Measurements from ENCODE around the gene SLC1A7. TPM values are rescaled to one million over a fixed set of nuclear protein-coding genes. Genes with fewer than 3 reads are reported as not detected.

The SLC1A7 gene
- total RNA-seq, 1 donor from 2014 or later: not detected

DNA sequence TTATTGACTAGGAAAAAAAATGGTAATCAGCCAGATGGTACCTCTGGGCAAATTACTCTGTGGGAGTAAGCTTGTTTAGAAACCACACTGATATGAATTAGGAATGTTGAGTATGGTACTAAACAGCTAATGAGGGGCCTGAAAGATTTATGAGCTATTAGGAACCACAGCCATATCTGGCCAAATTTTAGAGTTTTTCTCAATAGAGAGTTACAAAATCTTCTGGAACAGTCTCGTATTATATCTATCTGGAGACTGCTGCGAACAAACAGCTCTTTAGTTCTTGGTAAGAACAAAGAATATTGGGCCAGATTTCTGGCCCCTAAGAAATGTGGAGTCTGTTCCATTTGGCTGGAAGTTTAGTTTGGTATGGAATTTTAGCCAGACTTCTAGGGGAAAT lies 85.3 kb downstream of the SLC1A7 start:
- peaks cover 3 to 11% (median 5%) of the 10 kb centered on the region in 3 donors for H3K4me1 ChIP-seq (ENCODE audit: control insufficient read depth in 3 of 3, insufficient read depth in 3 of 3, low read length in 3 of 3)
- H3K27ac ChIP-seq (ENCODE audit: low read depth, low read length): no peak overlapping the region
- no peak overlapping the region for H3K9ac ChIP-seq (ENCODE audit: low read depth in 1 of 3, low read length in 3 of 3)
- H3K4me3 ChIP-seq (ENCODE audit: low read length in 3 of 3): no peak overlapping the region
- H3K27me3 ChIP-seq (ENCODE audit: control insufficient read depth in 3 of 3, insufficient read depth in 3 of 3, low read length in 3 of 3): peaks cover 7 to 23% (median 17%) of the 10 kb centered on the region in 3 donors
- peaks cover 0 to 18% (median 7%) of the 10 kb centered on the region in 3 donors for H3K36me3 ChIP-seq (ENCODE audit: control insufficient read depth in 3 of 3, insufficient read depth in 3 of 3, low read length in 3 of 3)
- no peaks in the 10 kb centered on the region for H3K9me3 ChIP-seq (ENCODE audit: control insufficient read depth in 3 of 3, low read length in 3 of 3)

GRCh38 chr1:53051676-53052075 lies 90.8 kb downstream of the SLC1A7 start:
- Histone ChIP-seq H3K27ac (ENCODE audit: low read depth, low read length) (no peak overlapping the region), H3K4me1 (ENCODE audit: control insufficient read depth in 3 of 3, insufficient read depth in 3 of 3, low read length in 3 of 3) (peaks cover 4 to 11% (median 6%) of the 10 kb centered on the region in 3 donors), H3K9ac (ENCODE audit: low read depth in 1 of 3, low read length in 3 of 3) (no peak overlapping the region), H3K9me3 (ENCODE audit: control insufficient read depth in 3 of 3, low read length in 3 of 3) (no peaks in the 10 kb centered on the region), H3K27me3 (ENCODE audit: control insufficient read depth in 3 of 3, insufficient read depth in 3 of 3, low read length in 3 of 3) (no peaks in the 10 kb centered on the region), H3K4me3 (ENCODE audit: low read length in 3 of 3) (no peak overlapping the region), H3K36me3 (ENCODE audit: control insufficient read depth in 3 of 3, insufficient read depth in 3 of 3, low read length in 3 of 3) (peaks cover 2 to 36% (median 20%) of the 10 kb centered on the region in 3 donors)

DNA sequence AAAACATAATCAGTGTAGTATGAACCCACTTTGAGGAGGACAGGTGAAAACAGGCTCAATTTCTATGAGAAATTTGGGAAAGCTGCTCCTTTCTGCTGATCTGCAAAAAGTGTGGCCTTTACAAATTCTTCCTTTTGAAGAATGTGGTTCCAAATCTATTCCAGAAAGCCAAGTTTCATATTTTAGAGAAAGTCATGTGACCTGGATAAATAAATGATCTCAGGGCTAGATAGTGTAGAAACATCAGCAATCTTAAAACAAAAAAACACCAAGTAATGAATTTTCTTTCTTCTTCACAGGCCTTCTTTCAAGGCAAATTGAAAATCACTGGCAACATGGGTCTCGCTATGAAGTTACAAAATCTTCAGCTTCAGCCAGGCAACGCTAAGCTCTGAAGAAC lies 92.1 kb downstream of the SLC1A7 start:
- peaks cover 4 to 14% (median 6%) of the 10 kb centered on the region in 3 donors for H3K4me1 ChIP-seq (ENCODE audit: control insufficient read depth in 3 of 3, insufficient read depth in 3 of 3, low read length in 3 of 3)
- no peak overlapping the region for H3K9ac ChIP-seq (ENCODE audit: low read depth in 1 of 3, low read length in 3 of 3)
- no peak overlapping the region for H3K4me3 ChIP-seq (ENCODE audit: low read length in 3 of 3)
- H3K27me3 ChIP-seq (ENCODE audit: control insufficient read depth in 3 of 3, insufficient read depth in 3 of 3, low read length in 3 of 3): no peaks in the 10 kb centered on the region
- no peak overlapping the region for H3K27ac ChIP-seq (ENCODE audit: low read depth, low read length)
- H3K36me3 ChIP-seq (ENCODE audit: control insufficient read depth in 3 of 3, insufficient read depth in 3 of 3, low read length in 3 of 3): peaks cover 2 to 36% (median 20%) of the 10 kb centered on the region in 3 donors
- no peaks in the 10 kb centered on the region for H3K9me3 ChIP-seq (ENCODE audit: control insufficient read depth in 3 of 3, low read length in 3 of 3)

- H3K36me3 ChIP-seq (ENCODE audit: control insufficient read depth in 3 of 3, insufficient read depth in 3 of 3, low read length in 3 of 3): peaks cover 2 to 36% (median 20%) of the 10 kb centered on the region in 3 donors
- H3K9me3 ChIP-seq (ENCODE audit: control insufficient read depth in 3 of 3, low read length in 3 of 3): no peaks in the 10 kb centered on the region
- H3K4me3 ChIP-seq (ENCODE audit: low read length in 3 of 3): no peak overlapping the region
- no peak overlapping the region for H3K27ac ChIP-seq (ENCODE audit: low read depth, low read length)
- no peaks in the 10 kb centered on the region for H3K27me3 ChIP-seq (ENCODE audit: control insufficient read depth in 3 of 3, insufficient read depth in 3 of 3, low read length in 3 of 3)
- no peak overlapping the region for H3K9ac ChIP-seq (ENCODE audit: low read depth in 1 of 3, low read length in 3 of 3)
- peaks cover 4 to 14% (median 6%) of the 10 kb centered on the region in 3 donors for H3K4me1 ChIP-seq (ENCODE audit: control insufficient read depth in 3 of 3, insufficient read depth in 3 of 3, low read length in 3 of 3)
These were observed 92.9 kb downstream of the SLC1A7 start for GRCh38 chr1:53049574-53049967.

GRCh38 chr1:53048960-53049573 lies 93.4 kb downstream of the SLC1A7 start:
- Histone ChIP-seq H3K27me3 (ENCODE audit: control insufficient read depth in 3 of 3, insufficient read depth in 3 of 3, low read length in 3 of 3) (no peaks in the 10 kb centered on the region), H3K36me3 (ENCODE audit: control insufficient read depth in 3 of 3, insufficient read depth in 3 of 3, low read length in 3 of 3) (peaks cover 2 to 32% (median 20%) of the 10 kb centered on the region in 3 donors), H3K27ac (ENCODE audit: low read depth, low read length) (no peak overlapping the region), H3K4me1 (ENCODE audit: control insufficient read depth in 3 of 3, insufficient read depth in 3 of 3, low read length in 3 of 3) (peaks cover 4 to 14% (median 6%) of the 10 kb centered on the region in 3 donors), H3K4me3 (ENCODE audit: low read length in 3 of 3) (no peak overlapping the region), H3K9me3 (ENCODE audit: control insufficient read depth in 3 of 3, low read length in 3 of 3) (no peaks in the 10 kb centered on the region), H3K9ac (ENCODE audit: low read depth in 1 of 3, low read length in 3 of 3) (no peak overlapping the region)

DNA sequence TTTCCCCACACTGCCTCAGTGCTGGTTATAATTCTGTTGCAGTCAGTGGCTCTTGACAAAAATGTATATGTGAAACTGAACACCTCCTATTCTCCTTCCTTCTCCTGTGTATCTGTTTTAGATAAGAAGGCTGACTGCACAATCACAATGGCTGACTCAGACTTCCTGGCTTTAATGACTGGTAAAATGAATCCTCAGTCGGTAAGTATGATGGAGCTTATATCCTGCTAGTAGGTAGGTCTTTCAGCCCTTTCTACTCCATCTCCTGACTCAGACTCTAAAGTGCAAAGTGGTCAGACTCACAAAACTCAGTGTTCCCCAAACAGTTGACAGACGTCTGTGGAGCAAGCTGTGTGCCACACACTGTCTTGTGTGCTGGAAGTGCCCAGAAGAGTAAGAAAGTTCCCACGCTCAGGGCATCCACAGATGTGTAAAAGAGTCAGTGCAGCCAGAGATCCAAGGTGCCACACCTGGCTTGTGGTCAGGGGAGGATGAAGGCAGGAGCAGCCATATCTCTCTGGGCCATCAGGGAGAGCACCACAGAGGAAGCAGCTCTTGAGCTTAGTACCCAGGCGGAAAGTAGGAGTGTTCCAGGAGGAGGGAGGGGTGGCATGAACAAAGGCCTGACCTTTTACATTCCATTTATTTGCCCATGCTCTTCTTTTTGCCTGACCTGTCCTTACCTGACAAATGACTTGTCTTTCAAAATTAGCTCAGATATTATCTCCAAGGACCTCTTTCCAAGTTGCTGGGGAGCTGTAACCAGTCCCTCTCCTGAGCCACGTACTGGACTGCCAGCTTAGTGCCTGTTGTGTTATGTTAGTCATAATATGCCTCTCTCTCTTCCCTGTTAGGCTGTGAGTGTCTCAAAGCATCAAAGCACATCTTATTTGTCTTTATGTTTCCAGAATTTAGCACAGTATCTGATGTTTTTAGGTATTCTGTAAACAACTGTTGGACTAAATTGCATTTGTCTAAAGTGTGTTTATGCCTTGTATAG lies 94.4 kb downstream of the SLC1A7 start:
- no peak overlapping the region for H3K9ac ChIP-seq (ENCODE audit: low read depth in 1 of 3, low read length in 3 of 3)
- peaks cover 4 to 14% (median 6%) of the 10 kb centered on the region in 3 donors for H3K4me1 ChIP-seq (ENCODE audit: control insufficient read depth in 3 of 3, insufficient read depth in 3 of 3, low read length in 3 of 3)
- no peak overlapping the region for H3K4me3 ChIP-seq (ENCODE audit: low read length in 3 of 3)
- H3K9me3 ChIP-seq (ENCODE audit: control insufficient read depth in 3 of 3, low read length in 3 of 3): no peaks in the 10 kb centered on the region
- H3K36me3 ChIP-seq (ENCODE audit: control insufficient read depth in 3 of 3, insufficient read depth in 3 of 3, low read length in 3 of 3): peaks cover 2 to 26% (median 17%) of the 10 kb centered on the region in 3 donors
- no peaks in the 10 kb centered on the region for H3K27me3 ChIP-seq (ENCODE audit: control insufficient read depth in 3 of 3, insufficient read depth in 3 of 3, low read length in 3 of 3)
- no peak overlapping the region for H3K27ac ChIP-seq (ENCODE audit: low read depth, low read length)

GRCh38 chr1:53046930-53047329 lies 95.5 kb downstream of the SLC1A7 start:
- Histone ChIP-seq H3K27ac (ENCODE audit: low read depth, low read length) (no peak overlapping the region), H3K9me3 (ENCODE audit: control insufficient read depth in 3 of 3, low read length in 3 of 3) (no peaks in the 10 kb centered on the region), H3K9ac (ENCODE audit: low read depth in 1 of 3, low read length in 3 of 3) (no peak overlapping the region), H3K27me3 (ENCODE audit: control insufficient read depth in 3 of 3, insufficient read depth in 3 of 3, low read length in 3 of 3) (no peaks in the 10 kb centered on the region), H3K4me3 (ENCODE audit: low read length in 3 of 3) (no peak overlapping the region), H3K36me3 (ENCODE audit: control insufficient read depth in 3 of 3, insufficient read depth in 3 of 3, low read length in 3 of 3) (peaks cover 2 to 16% (median 13%) of the 10 kb centered on the region in 3 donors), H3K4me1 (ENCODE audit: control insufficient read depth in 3 of 3, insufficient read depth in 3 of 3, low read length in 3 of 3) (peaks cover 4 to 14% (median 6%) of the 10 kb centered on the region in 3 donors)

DNA sequence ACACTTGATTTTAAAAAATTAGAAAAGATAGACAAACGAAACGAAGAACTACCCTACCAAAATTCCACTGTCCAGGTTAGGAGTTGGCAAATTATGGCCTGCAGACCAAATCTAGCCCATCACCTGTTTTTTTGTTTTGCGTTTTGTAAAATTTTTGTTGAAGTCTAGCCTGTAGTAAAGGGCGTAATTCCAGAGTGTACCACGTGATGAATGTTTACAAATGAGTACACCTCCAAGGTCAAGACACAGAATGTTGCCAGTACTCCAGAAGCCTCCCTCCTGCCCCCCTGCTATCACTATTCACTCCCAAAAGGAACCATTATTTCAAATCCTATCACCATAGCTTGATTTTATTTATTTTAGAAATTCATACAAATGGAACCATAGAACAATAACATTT lies 97.5 kb downstream of the SLC1A7 start:
- Histone ChIP-seq H3K4me1 (ENCODE audit: control insufficient read depth in 3 of 3, insufficient read depth in 3 of 3, low read length in 3 of 3) (peaks cover 4 to 13% (median 4%) of the 10 kb centered on the region in 3 donors), H3K9ac (ENCODE audit: low read depth in 1 of 3, low read length in 3 of 3) (no peak overlapping the region), H3K27me3 (ENCODE audit: control insufficient read depth in 3 of 3, insufficient read depth in 3 of 3, low read length in 3 of 3) (no peaks in the 10 kb centered on the region), H3K27ac (ENCODE audit: low read depth, low read length) (no peak overlapping the region), H3K36me3 (ENCODE audit: control insufficient read depth in 3 of 3, insufficient read depth in 3 of 3, low read length in 3 of 3) (peaks cover 0 to 19% (median 9%) of the 10 kb centered on the region in 3 donors), H3K4me3 (ENCODE audit: low read length in 3 of 3) (no peak overlapping the region), H3K9me3 (ENCODE audit: control insufficient read depth in 3 of 3, low read length in 3 of 3) (no peaks in the 10 kb centered on the region)

DNA sequence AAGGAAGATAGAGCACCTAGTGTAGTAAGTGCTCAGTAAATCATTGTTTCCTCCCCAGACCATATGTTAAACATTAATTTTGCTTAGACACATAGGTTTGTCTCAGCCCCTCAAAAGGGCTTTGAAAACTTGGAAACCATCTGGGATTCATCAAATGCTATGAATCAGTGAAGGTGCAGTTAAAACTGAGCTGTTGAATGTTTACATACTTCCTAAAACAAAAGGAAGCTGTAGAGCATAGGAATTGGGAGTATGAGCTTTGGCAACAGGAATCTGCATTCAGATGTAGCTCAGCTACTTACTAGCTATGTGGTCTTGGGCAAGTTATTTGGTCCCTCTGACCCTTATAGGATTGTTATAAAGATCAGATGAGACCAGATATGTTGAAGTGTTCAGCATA lies 99.2 kb downstream of the SLC1A7 start:
- Histone ChIP-seq H3K36me3 (ENCODE audit: control insufficient read depth in 3 of 3, insufficient read depth in 3 of 3, low read length in 3 of 3) (peaks cover 4 to 25% (median 16%) of the 10 kb centered on the region in 3 donors), H3K9me3 (ENCODE audit: control insufficient read depth in 3 of 3, low read length in 3 of 3) (no peaks in the 10 kb centered on the region), H3K4me3 (ENCODE audit: low read length in 3 of 3) (no peak overlapping the region), H3K4me1 (ENCODE audit: control insufficient read depth in 3 of 3, insufficient read depth in 3 of 3, low read length in 3 of 3) (peaks cover 0 to 5% (median 4%) of the 10 kb centered on the region in 3 donors), H3K27me3 (ENCODE audit: control insufficient read depth in 3 of 3, insufficient read depth in 3 of 3, low read length in 3 of 3) (no peaks in the 10 kb centered on the region), H3K27ac (ENCODE audit: low read depth, low read length) (no peak overlapping the region), H3K9ac (ENCODE audit: low read depth in 1 of 3, low read length in 3 of 3) (no peak overlapping the region)

DNA sequence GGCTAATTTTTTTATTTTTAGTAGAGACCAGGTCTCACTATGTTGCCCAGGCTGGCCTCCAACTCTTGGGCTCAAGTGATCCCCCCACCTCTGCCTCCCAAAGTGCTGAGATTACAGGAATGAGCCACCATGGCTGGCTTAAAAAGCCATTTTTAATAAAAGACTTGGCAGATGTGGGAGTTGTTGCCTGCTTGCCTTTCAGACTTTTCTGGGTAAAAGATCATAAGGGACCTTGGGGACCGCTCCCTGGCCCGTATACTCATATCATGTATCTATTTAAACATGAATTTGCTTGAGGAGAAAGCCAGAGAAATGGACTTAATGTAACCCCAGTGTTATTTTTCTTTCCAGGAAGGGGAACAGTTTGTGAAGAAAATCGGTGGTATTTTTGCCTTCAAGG lies 103.9 kb downstream of the SLC1A7 start:
- Histone ChIP-seq H3K36me3 (ENCODE audit: control insufficient read depth in 3 of 3, insufficient read depth in 3 of 3, low read length in 3 of 3) (peaks cover 4 to 19% (median 16%) of the 10 kb centered on the region in 3 donors), H3K4me1 (ENCODE audit: control insufficient read depth in 3 of 3, insufficient read depth in 3 of 3, low read length in 3 of 3) (no peaks in the 10 kb centered on the region), H3K9ac (ENCODE audit: low read depth in 1 of 3, low read length in 3 of 3) (no peak overlapping the region), H3K27me3 (ENCODE audit: control insufficient read depth in 3 of 3, insufficient read depth in 3 of 3, low read length in 3 of 3) (no peaks in the 10 kb centered on the region), H3K9me3 (ENCODE audit: control insufficient read depth in 3 of 3, low read length in 3 of 3) (no peaks in the 10 kb centered on the region), H3K4me3 (ENCODE audit: low read length in 3 of 3) (no peak overlapping the region), H3K27ac (ENCODE audit: low read depth, low read length) (no peak overlapping the region)
